Urothelium cell line (cell line): ENCODE results near the gene PAGE2.
"Not testable (repeated sequence)": the region's sequence is repeated elsewhere in the genome, so short reads cannot be mapped to it uniquely, and the experiment has no call there.

ENCODE experiments used
- DNase-seq: peaks from one replicate; pipeline ENCODE4 v3.0.0; 2011; ENCODE audit warnings: low spot score, mixed read lengths
- FAIRE-seq: peaks from 2 replicates; lab custom pipeline; 2011; peaks lifted over from hg19 to GRCh38; lab: Jason Lieb, UNC

Gene PAGE2, protein sequence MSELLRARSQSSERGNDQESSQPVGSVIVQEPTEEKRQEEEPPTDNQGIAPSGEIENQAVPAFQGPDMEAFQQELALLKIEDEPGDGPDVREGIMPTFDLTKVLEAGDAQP

GRCh38 chrX:55088795-55089489 is at the start of gene PAGE2:
TSS of gene PAGE2 (plus strand) at chrX:55089018. CDS start at chrX:55090021, 1,003 bp downstream.
- no peak for FAIRE-seq
- DNase-seq = peak; percentile 68

- no peak for FAIRE-seq
Observed at GRCh38 chrX:55039471-55039870, 49.3 kb upstream of the PAGE2 start.

DNA sequence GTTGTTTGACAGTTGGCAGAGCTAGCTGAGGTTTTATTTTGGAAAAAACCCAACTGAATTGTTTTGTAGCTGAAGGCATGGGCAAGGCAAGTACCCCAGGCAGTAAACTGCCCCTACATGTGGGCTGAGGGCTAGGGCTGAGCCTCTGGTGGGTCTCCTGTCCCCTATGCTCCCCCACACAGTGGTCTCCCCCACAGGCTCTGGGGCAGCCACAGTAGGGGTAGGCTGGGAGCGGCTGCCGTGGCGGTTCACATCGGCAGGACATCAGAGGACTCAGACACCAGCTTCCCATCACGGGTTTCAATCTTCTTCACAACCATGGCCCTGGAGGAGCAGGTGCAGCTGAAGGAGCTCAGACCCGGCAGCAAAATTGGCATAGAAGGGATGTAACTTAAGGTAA is 47.3 kb upstream of the PAGE2 start:
- no peak for FAIRE-seq
- DNase-seq = no peak

More at GRCh38 chrX:55039471-55039870, 49.3 kb upstream of the PAGE2 start:
- DNase-seq = no peak

DNA sequence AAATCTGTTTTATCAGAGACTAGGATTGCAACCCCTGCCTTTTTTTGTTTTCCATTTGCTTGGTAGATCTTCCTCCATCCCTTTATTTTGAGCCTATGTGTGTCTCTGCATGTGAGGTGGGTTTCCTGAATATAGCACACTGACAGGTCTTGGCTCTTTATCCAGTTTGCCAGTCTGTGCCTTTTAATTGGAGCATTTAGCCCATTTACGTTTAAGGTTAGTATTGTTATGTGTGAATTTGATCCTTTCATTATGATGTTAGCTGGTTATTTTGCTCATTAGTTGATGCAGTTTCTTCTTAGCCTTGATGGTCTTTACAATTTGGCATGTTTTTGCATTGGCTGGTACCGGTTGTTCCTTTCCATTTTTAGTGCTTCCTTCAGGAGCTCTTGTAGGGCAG is 38.2 kb upstream of the PAGE2 start:
- FAIRE-seq, DNase-seq: not testable (repeated sequence)

DNA sequence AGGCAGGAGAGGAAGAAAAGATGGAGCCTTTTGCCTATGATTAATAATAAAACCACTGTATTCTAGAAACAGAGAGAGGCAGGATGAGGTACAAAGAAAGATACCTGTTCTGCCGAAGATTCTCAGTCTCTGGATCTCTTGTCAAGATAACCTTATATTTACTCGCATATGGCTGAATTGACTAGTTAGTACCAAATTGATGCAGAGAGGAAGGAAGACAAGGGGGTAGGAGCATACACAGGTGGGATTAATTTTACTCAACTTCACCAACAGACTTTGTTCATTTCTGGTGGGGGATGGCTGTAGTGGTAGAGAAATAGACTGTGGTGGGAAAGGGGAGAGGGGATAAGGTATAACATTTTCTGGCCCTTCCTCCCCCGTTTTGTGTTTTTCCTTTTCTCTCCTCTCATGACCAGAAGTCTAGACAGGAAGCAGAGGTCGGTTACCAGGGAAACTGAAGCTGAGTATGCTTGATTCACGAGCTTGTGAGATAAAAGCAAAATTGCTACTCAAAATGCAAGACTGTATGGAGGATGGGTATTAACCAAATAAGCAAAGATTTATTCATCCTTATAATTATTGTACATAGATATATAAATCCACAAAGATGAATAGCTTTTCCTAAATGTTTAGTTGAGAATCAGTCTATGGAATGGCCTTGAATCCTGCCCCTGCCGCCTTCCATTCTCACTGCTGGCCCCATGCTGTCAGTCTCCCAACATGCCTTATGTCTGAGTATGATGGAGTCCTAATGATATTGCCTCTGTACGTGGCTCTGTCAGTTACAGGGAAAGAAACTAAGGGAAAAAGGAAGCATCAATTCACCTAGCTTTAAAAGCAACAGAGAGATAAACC is 31.8 kb upstream of the PAGE2 start:
- FAIRE-seq = no peak
- DNase-seq = no peak

DNA sequence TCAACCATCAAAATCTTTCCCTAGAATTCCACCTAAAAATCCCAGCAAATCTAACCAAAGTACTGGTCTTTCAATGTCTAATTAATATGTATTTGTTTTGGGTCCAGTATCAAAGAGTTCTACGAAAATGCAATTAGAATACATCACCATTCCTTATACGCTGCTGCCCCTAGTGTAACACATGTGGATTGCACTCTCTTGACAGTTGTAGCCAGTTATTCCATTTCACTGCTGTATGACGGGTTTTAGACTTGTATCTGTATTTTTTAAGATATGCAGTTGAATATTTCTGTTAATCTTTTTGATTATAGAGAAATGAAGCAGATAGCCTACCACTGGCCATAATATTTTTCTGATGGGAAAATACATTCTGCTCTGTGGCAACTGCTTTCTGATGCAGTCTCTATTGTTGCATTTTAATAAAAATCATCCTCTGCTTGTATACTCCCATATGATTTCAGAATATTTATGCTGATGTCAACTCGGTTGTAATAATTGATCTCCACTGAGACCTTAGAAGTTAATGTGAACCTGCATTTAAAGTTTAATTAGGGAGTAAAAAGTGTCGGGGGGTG is 31.1 kb upstream of the PAGE2 start:
- DNase-seq (peak; percentile 17), FAIRE-seq (no peak)

GRCh38 chrX:55067180-55067579 is 21.6 kb upstream of the PAGE2 start:
- DNase-seq, FAIRE-seq: not testable (repeated sequence)

- FAIRE-seq = no peak
- DNase-seq = no peak
Observed at GRCh38 chrX:55072286-55072685, 16.5 kb upstream of the PAGE2 start.

GRCh38 chrX:55074851-55075467 is 13.9 kb upstream of the PAGE2 start, which contains the start of gene PAGE2B:
TSS of gene PAGE2B (plus strand) at chrX:55075030. CDS start at chrX:55076042, 1,012 bp downstream.
- DNase-seq (peak; percentile 62), FAIRE-seq (peak; percentile 72)

GRCh38 chrX:55098691-55099090 is 9.9 kb downstream of the PAGE2 start:
- DNase-seq (no peak), FAIRE-seq (no peak)

DNA sequence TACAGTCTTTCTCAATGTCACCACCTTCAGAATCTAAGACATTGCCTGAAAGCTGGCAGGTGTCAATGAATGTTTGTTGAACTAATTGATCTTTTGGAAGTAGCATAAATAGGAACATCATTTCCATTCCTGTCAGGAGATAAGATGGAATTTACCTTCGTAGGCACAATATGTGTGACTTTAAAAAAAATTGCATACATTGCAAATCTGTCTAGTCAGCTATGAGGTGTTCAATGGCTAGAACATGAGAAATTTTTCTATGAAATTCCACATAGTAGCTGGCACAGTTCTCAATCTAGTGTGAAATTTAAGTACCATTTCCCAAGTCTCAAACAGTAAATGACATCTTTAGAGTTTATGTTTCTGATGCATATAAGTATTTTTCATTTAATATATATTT is 10.3 kb downstream of the PAGE2 start:
- DNase-seq = no peak
- no peak for FAIRE-seq

- DNase-seq = no peak
- no peak for FAIRE-seq
Observed at GRCh38 chrX:55102754-55103153, 13.9 kb downstream of the PAGE2 start.

GRCh38 chrX:55107262-55107661 is 18.4 kb downstream of the PAGE2 start:
- DNase-seq = no peak
- no peak for FAIRE-seq

GRCh38 chrX:55107911-55108310 is 19.1 kb downstream of the PAGE2 start:
- FAIRE-seq (no peak), DNase-seq (no peak)

GRCh38 chrX:55109306-55109705 is 20.5 kb downstream of the PAGE2 start:
- DNase-seq (no peak), FAIRE-seq (no peak)

DNA sequence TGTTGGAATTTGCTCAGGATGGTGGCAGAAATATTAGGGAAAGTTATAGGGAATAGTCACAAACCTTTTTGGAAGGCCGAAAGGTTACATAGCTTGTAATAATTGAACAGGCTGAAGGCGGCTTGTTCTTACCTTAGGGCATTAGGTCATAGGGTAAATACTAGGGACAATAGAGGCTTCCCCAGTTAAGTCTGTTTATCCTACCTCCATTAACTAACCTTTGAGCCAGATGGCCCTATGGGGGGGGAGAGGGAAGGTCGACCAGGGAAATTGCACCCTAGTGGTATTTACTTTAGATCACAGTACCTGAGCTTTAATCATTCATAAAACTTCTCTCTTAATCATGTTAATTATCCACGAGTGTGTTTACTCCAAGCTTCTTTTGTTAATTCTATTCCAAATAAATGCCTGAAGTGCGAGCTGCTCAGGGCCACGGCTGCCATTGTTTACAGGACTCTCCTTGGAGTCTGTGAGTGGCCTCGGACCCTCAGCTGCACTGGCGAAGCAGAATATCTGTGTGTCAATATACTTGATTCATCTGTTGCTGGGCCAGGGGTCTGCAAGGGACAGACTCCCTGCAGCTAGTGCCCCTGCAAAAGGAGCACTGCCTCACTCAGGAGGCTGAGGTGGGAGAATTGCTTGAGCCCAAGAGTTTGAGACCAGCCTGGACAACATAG is 22.9 kb downstream of the PAGE2 start:
- FAIRE-seq (no peak), DNase-seq (no peak)

DNA sequence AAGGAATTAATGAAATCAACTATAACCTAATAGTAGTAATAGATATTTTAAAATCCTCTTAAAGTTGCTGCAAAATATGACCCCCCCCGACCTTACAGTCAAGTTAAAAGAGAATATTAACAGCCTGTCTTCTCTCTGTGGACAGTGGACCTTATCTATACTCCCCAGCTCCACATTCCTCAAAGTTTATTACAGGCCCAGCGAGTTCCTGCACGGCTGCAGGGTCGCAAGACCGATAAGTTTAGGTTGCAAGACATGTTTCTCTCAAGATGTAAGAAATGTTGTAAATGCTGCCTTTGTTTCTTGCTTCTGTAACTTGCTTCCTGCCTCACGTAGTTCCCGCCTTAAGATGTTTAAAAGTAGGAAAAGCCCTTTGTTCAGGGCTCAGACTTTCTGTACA is 27.8 kb downstream of the PAGE2 start:
- not testable (repeated sequence) for FAIRE-seq, DNase-seq

DNA sequence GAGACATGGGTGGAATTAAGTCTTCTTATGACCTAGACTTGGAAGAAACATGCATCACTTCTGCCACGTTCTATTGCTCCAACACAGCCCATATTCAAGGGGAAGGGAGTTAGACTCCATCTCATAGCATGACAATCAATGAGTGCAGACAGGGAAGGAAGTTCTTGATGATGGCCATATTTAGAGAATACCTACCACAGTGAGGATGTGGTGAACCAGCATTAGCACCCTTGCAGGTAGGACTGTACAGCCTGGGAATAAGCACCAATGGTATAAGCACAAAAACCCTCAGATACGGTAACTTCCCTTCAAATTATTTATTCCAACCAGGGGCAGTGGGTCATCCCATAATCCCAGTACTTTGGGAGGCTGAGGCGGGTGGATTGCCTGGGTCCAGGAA is 29.8 kb downstream of the PAGE2 start:
- no peak for FAIRE-seq
- no peak for DNase-seq

GRCh38 chrX:55119271-55119670 is 30.5 kb downstream of the PAGE2 start:
- FAIRE-seq = no peak
- DNase-seq = no peak

- DNase-seq = no peak
- no peak for FAIRE-seq
Observed at GRCh38 chrX:55119712-55120111, 30.9 kb downstream of the PAGE2 start.
